ENCODE measurements around the gene PTPRJ. TPM values are rescaled to one million over a fixed set of nuclear protein-coding genes. Genes with fewer than 3 reads are reported as not detected.

PTPRJ gene
- total and polyA plus RNA-seq, 2 of the 4 experiments (the other 2 are of a cell fraction), result 5.6 to 14.9 TPM

DNA sequence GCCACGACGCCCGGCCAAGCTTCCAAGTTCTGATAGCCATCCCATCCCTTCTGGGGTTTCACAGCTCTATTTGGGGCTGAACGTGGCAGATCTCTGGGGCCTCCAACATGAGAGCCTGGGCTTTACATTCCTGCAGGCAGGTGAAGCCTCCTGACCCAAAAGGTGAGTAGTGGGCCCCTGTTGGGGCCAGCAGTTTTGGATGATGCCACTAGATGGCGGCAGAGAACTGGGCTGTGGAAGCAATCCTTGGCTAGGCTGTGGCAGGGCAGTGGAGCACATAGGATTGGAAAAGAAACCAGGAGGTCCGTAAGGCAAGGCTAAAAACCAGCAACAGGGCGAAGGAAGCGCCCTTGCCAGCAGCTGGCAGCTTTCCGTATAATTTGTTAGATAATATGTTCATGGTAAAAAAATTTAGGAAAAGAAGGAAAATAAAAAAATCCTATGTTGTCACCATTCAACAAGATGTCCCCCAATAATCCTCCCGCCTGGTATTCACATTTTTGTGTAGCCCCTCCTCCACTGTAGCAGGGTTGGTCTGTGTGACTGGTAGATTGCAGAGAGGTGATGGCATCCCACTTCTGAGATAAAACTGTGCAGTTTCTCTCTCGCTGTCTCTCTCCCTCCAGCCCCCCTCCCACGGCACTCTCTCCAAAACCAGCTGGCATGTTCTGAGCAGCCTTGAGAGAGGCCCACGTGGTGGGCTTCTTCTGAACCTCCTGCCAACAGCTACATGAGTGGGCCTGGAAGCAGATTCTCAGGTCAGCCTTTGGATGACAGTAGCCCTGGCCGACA, 192.7 kb downstream of the PTPRJ start:
- Histone ChIP-seq H2AFZ (replicated peaks; ENCODE audit: low read length, poor library complexity) (peak overlapping the region; percentile 25), H3K56ac (ENCODE audit: extremely low read depth, insufficient read depth, low read length) (no peak overlapping the region), H3K4me1 (ENCODE audit: control insufficient read depth, insufficient read depth, low read length) (peaks cover 12% of the 10 kb centered on the region), H3K9me3 (ENCODE audit: control insufficient read depth, insufficient read depth, low read length) (no peaks in the 10 kb centered on the region), H3K23ac (ENCODE audit: low read depth, low read length) (no peak overlapping the region), H2BK15ac (ENCODE audit: low read depth, low read length) (no peak overlapping the region), H3K4ac (ENCODE audit: low read depth, low read length) (0 out of 2 replicates have a peak overlapping the region, but pooled peaks have one; percentile 13), H3K79me1 (ENCODE audit: low read depth in 1 of 2, low read length in 2 of 2) (0 out of 4 replicates have a peak, but pooled peaks cover 0 to 4% of the 10 kb centered on the region in 2 experiments), H3K4me3 (ENCODE audit: insufficient read depth, low read depth, low read length) (no peak overlapping the region), H2BK120ac (ENCODE audit: low read depth, low read length) (no peak overlapping the region), H4K5ac (ENCODE audit: low read depth, low read length) (no peak overlapping the region), H3K9me1 (ENCODE audit: insufficient read depth, low read length) (peaks cover 14% of the 10 kb centered on the region), H3K18ac (ENCODE audit: low read depth, low read length) (no peak overlapping the region), H4K91ac (ENCODE audit: insufficient read depth, low read depth, low read length) (no peak overlapping the region), H4K8ac (ENCODE audit: low read depth in 2 of 2, low read length in 2 of 2) (no peak overlapping the region; a peak in 1 of 4 replicates), H3K4me2 (ENCODE audit: low read depth, low read length) (peak overlapping the region; percentile 35), H2BK5ac (ENCODE audit: low read depth, low read length, poor library complexity, severe bottlenecking) (no peak overlapping the region), H2AK9ac (replicated peaks; ENCODE audit: low read depth, low read length, poor library complexity) (no peak overlapping the region), H3K9ac (ENCODE audit: low read depth, low read length) (no peak overlapping the region), H2AK5ac (ENCODE audit: low read depth, low read length) (no peak overlapping the region), H4K20me1 (ENCODE audit: insufficient read depth, low read length) (no peaks in the 10 kb centered on the region), H3K27me3 (ENCODE audit: control insufficient read depth, insufficient read depth, low read length) (no peaks in the 10 kb centered on the region; the same call in 1 of the 2 replicates), H3K14ac (replicated peaks; ENCODE audit: low read depth, low read length) (no peak overlapping the region), H3K27ac (ENCODE audit: insufficient read depth, low read length) (no peak overlapping the region), H2BK20ac (ENCODE audit: low read depth, low read length) (no peak overlapping the region), H3K36me3 (ENCODE audit: control insufficient read depth, insufficient read depth, low read length) (no peaks in the 10 kb centered on the region)
- dilution Hi-C loops (cut with HindIII; ENCODE audit: low sequenced_read_pairs, unreplicated experiment) (no loop called here), intact Hi-C loops (cut with micrococcal nuclease) (loop anchor here (2.0 to 5.0 kb wide), 2 partner anchors 134 to 1824 kb away; partner anchors contain the start of gene OR4S1), in situ Hi-C loops (cut with MboI; ENCODE audit: low sequenced_read_pairs) (no loop called here)
- POLR2A ChIA-PET (ENCODE audit: unreplicated experiment), result no interaction called here
- 34% methylated on average over 7 of the region's 14 CpGs; no CpG with 5 or more reads in 1 of the 2 experiments for WGBS, 2 experiments (ENCODE audit: extremely low coverage in 2 of 2, insufficient read length in 1 of 2)
- ATAC-seq (ENCODE audit: low read depth) (peak; percentile 80), DNase-seq (peak; percentile 69)
- CTCF ChIA-PET, result interaction anchor here (0.6 to 1.0 kb wide), 4 partner anchors 10 to 216 kb away, joined by 3 to 4 read pairs (median 4); no protein-coding TSS in a partner anchor
- TF ChIP-seq SMC3 (IDR thresholded peaks at IDR 0.05; ENCODE audit: low read depth, low read length) (peak; percentile 66), POLR2A (IDR thresholded peaks at IDR 0.05; ENCODE audit: low read depth, low read length) (no peak), CEBPB (IDR thresholded peaks at IDR 0.05; ENCODE audit: low read depth, low read length) (no peak), USF2 (IDR thresholded peaks at IDR 0.05; ENCODE audit: low read depth, low read length) (no peak), RAD21 (IDR thresholded peaks at IDR 0.05; ENCODE audit: low read length) (peak; percentile 88)
- TF ChIP-seq, protein P1, sequence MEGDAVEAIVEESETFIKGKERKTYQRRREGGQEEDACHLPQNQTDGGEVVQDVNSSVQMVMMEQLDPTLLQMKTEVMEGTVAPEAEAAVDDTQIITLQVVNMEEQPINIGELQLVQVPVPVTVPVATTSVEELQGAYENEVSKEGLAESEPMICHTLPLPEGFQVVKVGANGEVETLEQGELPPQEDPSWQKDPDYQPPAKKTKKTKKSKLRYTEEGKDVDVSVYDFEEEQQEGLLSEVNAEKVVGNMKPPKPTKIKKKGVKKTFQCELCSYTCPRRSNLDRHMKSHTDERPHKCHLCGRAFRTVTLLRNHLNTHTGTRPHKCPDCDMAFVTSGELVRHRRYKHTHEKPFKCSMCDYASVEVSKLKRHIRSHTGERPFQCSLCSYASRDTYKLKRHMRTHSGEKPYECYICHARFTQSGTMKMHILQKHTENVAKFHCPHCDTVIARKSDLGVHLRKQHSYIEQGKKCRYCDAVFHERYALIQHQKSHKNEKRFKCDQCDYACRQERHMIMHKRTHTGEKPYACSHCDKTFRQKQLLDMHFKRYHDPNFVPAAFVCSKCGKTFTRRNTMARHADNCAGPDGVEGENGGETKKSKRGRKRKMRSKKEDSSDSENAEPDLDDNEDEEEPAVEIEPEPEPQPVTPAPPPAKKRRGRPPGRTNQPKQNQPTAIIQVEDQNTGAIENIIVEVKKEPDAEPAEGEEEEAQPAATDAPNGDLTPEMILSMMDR (conservative IDR thresholded peaks at IDR 0.05; ENCODE audit: low read depth, low read length), result peak; percentile 90
- no TSS peak for BruUV-seq (replicated peaks)
